ENCODE results near the gene LHX5. TPM values are rescaled to one million over a fixed set of nuclear protein-coding genes. Genes with fewer than 3 reads are reported as not detected.

The LHX5 gene
- total RNA-seq, 2 donors from 2014 or later: not detected

DNA sequence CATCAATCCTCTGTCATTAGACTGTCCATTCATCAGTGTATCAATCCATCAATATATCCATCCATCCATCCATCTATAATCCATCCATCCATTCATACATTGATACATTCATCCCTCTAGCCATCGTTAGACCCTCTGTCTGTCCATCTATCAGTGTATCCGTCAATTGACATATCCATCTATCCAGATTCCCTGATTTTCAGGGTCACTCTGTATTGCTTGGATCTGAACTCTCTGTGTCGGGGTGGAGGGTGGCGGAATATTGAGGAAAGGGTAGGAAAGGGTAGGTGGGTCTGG, 32.4 kb downstream of the LHX5 start:
- no peak for TF ChIP-seq CTCF (IDR thresholded peaks at IDR 0.05)
- Histone ChIP-seq H3K27ac (no peak overlapping the region), H3K4me3 (no peak overlapping the region), H3K9me3 (no peaks in the 10 kb centered on the region), H3K4me1 (no peaks in the 10 kb centered on the region), H3K36me3 (no peaks in the 10 kb centered on the region), H3K27me3 (no peaks in the 10 kb centered on the region)
- DNase-seq (ENCODE audit: low spot score): no peak

- Histone ChIP-seq H3K4me3 (no peak overlapping the region), H3K36me3 (no peaks in the 10 kb centered on the region), H3K27me3 (no peaks in the 10 kb centered on the region), H3K27ac (no peak overlapping the region), H3K9me3 (no peaks in the 10 kb centered on the region), H3K4me1 (no peaks in the 10 kb centered on the region)
- TF ChIP-seq CTCF (IDR thresholded peaks at IDR 0.05): no peak
- DNase-seq (ENCODE audit: low spot score): no peak
Observed at GRCh38 chr12:113438523-113439300, 33.0 kb downstream of the LHX5 start.

- TF ChIP-seq CTCF (IDR thresholded peaks at IDR 0.05): no peak
Observed at GRCh38 chr12:113437729-113438100, 34.0 kb downstream of the LHX5 start.

GRCh38 chr12:113436993-113437728, 34.5 kb downstream of the LHX5 start:
- Histone ChIP-seq H3K36me3 (no peaks in the 10 kb centered on the region), H3K27me3 (no peaks in the 10 kb centered on the region), H3K4me3 (no peak overlapping the region), H3K4me1 (no peaks in the 10 kb centered on the region), H3K27ac (no peak overlapping the region), H3K9me3 (no peaks in the 10 kb centered on the region)
- no peak for DNase-seq (ENCODE audit: low spot score)
- TF ChIP-seq CTCF (IDR thresholded peaks at IDR 0.05): no peak

More at GRCh38 chr12:113437729-113438100, 34.0 kb downstream of the LHX5 start:
- DNase-seq (ENCODE audit: low spot score): no peak
- no peaks in the 10 kb centered on the region for H3K9me3 ChIP-seq
- H3K4me1 ChIP-seq: no peaks in the 10 kb centered on the region
- H3K27me3 ChIP-seq: no peaks in the 10 kb centered on the region
- no peak overlapping the region for H3K27ac ChIP-seq
- H3K4me3 ChIP-seq: no peak overlapping the region
- H3K36me3 ChIP-seq: no peaks in the 10 kb centered on the region

GRCh38 chr12:113436586-113436985, 35.1 kb downstream of the LHX5 start:
- no peak overlapping the region for H3K27ac ChIP-seq
- H3K36me3 ChIP-seq: no peaks in the 10 kb centered on the region
- no peak for TF ChIP-seq CTCF (IDR thresholded peaks at IDR 0.05)
- H3K4me3 ChIP-seq: no peak overlapping the region
- no peaks in the 10 kb centered on the region for H3K9me3 ChIP-seq
- no peak for DNase-seq (ENCODE audit: low spot score)
- no peaks in the 10 kb centered on the region for H3K27me3 ChIP-seq
- no peaks in the 10 kb centered on the region for H3K4me1 ChIP-seq

Measured in right atrium auricular region (tissue), 2 donors.